Activated CD4-positive, alpha-beta T cell treated with anti-CD3 and anti-CD28 coated beads, Interleukin-2, amount 10 ng/mL, durations not matched to agents 7 days and 5 days (primary cell): ENCODE data around the gene FLT4. TPM values are rescaled to one million over a fixed set of nuclear protein-coding genes. Genes with fewer than 3 reads are reported as not detected.
"Not testable (repeated sequence)": the region's sequence is repeated elsewhere in the genome, so short reads cannot be mapped to it uniquely, and the experiment has no call there.

Source experiments
- CTCF ChIA-PET: fragments of 350-600 bp; sonication (Branson Sonifier 250); formaldehyde crosslinking; loops from one replicate; lab custom pipeline; 2021; ENCODE audit warnings: antibody characterized with exemption; lab: Charles Lee
- POLR2A ChIA-PET: fragments of 350-600 bp; sonication (Branson Sonifier 250); formaldehyde crosslinking; loops from one replicate; lab custom pipeline; 2021; ENCODE audit warnings: antibody characterized with exemption; lab: Charles Lee
- DNase-seq: peaks from one replicate; pipeline ENCODE4 v3.0.0-alpha.2; 2020
- H3K27ac Mint-ChIP-seq: one replicate; pipeline ENCODE4 v1.8.0; 2021; ENCODE audit warnings: mild to moderate bottlenecking, moderate library complexity, mixed read lengths
- H3K27me3 Mint-ChIP-seq: one replicate; pipeline ENCODE4 v1.8.0; 2021; ENCODE audit warnings: mixed read lengths
- H3K36me3 Mint-ChIP-seq: one replicate; pipeline ENCODE4 v1.8.0; 2021; ENCODE audit warnings: low read depth, mixed read lengths
- H3K4me1 Mint-ChIP-seq: one replicate; pipeline ENCODE4 v1.8.0; 2021; ENCODE audit warnings: mixed read lengths
- H3K4me3 Mint-ChIP-seq: one replicate; pipeline ENCODE4 v1.8.0; 2021; ENCODE audit warnings: mild to moderate bottlenecking, moderate library complexity, mixed read lengths
- H3K9me3 Mint-ChIP-seq: one replicate; pipeline ENCODE4 v1.8.0; 2021; ENCODE audit warnings: mixed read lengths
- total RNA-seq, 2 experiments: library from RNA; stranded (reverse); gene quantifications; one replicate each; pipeline ENCODE4 v1.2.3, GENCODE V29; 2021

Gene FLT4
- total RNA-seq, 2 experiments from 2014 or later = 0.25 TPM

DNA sequence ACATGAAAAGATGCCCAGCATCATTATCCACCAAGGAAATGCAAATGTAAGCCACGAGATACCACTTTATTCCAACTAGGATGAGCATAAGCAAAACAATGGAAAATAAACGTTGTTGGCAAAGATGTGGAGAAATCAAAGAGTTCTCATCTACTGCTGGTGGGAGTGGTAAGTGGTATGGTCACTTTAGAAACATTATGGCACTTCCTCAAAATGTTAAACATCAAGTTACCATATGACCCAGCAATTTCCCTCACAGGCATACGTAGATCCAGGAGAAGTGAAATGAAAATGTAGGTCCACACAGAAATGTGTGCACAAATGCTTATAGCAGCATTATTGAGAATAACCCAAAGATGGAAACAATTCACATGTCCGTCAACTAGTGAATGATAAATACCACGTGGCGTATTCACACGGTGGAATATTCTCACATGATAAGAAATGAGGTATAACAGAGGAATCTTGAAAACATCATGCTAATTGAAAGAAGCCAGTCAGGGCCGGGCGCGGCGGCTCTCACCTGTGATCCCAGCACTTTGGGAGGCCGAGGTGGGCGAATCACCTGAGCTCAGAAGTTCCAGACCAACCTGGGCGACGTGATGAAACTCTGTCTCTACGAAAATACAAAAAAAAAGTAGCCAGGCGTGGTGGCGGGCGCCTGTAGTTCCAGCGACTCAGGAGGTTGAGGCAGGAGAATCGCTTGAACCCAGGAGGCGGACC lies 16.4 kb upstream of the FLT4 start:
- Mint-ChIP-seq H3K36me3 (no peaks in the 10 kb centered on the region), H3K27me3 (peaks cover 9% of the 10 kb centered on the region), H3K4me3 (no peak overlapping the region), H3K27ac (no peak overlapping the region), H3K9me3 (no peaks in the 10 kb centered on the region), H3K4me1 (peaks cover 13% of the 10 kb centered on the region)
- DNase-seq = no peak
- ChIA-PET POLR2A (no interaction called here), CTCF (no interaction called here)

DNA sequence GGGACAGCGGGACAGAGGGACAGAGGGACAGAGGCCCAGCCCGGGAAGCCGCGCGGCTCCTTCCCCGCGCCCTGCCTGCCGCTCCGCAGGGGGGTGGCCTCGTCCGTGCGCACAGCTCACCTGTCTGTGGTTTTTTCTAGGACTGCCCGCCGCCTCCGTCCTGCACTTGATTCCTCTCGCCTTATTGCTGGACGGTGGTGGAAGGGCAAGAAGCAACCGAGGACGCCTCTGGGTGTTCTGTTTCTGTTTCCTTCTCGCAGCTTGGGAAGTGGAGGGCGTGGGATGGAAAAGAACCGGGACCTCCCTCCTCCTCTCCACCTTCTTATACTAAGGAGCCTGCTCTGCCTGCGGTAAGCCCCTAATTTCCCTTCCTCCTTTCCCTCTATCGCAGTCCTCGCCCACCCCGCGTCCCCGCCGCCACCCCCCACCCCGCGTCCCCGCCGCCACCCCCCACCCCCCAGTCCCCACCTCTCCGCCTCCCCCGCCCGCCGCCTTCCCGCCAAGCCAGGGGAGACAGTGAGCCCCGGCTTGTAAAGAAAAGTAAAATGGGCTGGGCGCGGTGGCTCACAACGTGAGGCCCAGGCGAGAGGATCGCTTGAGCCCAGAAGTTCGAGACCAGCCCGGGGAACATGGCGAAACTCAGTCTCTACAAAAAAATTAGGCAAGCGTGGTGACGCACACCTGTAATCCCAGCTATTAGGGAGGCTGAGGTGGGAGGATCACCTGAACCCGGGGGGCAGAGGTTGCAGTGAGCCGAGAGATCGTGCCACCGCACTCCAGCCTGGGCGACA lies 9.6 kb upstream of the FLT4 start:
- CTCF ChIA-PET = no interaction called here
- no peak overlapping the region for H3K27ac Mint-ChIP-seq
- H3K36me3 Mint-ChIP-seq = no peaks in the 10 kb centered on the region
- POLR2A ChIA-PET = no interaction called here
- peaks cover 37% of the 10 kb centered on the region for H3K27me3 Mint-ChIP-seq
- no peak for DNase-seq
- H3K9me3 Mint-ChIP-seq = no peaks in the 10 kb centered on the region
- no peaks in the 10 kb centered on the region for H3K4me1 Mint-ChIP-seq
- no peak overlapping the region for H3K4me3 Mint-ChIP-seq

DNA sequence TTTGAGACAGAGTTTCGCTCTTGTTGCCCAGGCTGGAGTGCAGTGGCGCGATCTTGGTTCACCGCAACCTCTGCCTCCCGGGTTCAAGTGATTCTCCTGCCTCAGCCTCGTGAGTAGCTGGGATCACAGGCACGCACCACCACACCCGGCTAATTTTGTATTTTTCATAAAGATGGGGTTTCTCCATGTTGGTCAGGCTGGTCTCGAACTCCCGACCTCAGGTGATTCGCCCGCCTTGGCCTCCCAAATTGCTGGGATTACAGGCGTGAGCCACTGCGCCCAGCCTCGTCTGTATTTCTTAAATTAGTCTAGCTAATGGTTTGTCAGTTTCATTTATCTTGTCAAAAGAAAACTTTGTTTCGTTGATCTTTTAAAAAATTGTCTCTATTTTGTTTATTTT lies 5.8 kb upstream of the FLT4 start:
- CTCF ChIA-PET, DNase-seq, H3K36me3 Mint-ChIP-seq, H3K4me1 Mint-ChIP-seq, H3K9me3 Mint-ChIP-seq, H3K27ac Mint-ChIP-seq, POLR2A ChIA-PET, H3K4me3 Mint-ChIP-seq: not testable (repeated sequence)
- peaks cover 48% of the 10 kb centered on the region for H3K27me3 Mint-ChIP-seq

DNA sequence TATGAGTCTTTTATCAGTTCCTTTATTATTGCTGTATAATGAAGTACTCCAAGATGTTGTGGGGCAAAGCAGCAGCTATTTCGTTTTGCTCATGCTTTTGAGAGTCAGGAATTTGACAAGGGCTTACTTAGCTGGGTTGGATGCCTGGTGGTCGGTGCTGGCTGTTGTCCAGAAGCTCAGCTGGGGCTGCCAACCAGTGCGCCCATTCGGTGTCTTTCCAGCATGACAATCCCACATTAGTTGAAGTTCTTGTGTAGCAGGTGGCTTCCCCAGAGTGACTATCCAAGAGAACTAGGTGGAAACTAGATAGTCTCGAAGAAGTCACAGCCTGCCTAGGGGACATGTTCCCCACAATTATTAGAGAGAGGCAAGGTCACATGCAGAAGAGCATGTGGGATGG lies 3.4 kb upstream of the FLT4 start:
- Mint-ChIP-seq H3K9me3 (no peaks in the 10 kb centered on the region), H3K27ac (no peak overlapping the region), H3K4me3 (no peak overlapping the region), H3K36me3 (no peaks in the 10 kb centered on the region), H3K27me3 (peaks cover 50% of the 10 kb centered on the region), H3K4me1 (peaks cover 13% of the 10 kb centered on the region)
- ChIA-PET CTCF (no interaction called here), POLR2A (no interaction called here)
- no peak for DNase-seq

DNA sequence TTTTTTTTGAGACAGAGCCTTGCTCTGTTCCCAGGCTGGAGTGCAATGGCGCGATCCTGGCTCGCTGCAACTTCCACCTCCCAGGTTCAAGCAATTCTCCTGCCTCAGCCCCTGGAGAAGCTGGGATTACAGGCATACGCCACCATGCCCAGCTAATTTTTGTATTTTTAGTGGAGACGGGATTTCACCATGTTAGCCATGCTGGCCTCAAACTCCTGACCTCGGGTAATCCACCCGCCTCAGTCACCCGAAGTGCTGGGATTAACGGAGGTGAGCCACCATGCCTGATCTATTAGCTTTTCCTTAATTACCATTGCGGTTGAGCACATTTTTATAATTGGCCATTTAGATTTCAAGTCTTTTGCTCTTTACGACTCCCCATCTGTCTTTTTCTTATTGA lies 2.9 kb upstream of the FLT4 start:
- H3K9me3 Mint-ChIP-seq = no peaks in the 10 kb centered on the region
- no peak overlapping the region for H3K4me3 Mint-ChIP-seq
- H3K36me3 Mint-ChIP-seq = no peaks in the 10 kb centered on the region
- H3K27ac Mint-ChIP-seq = no peak overlapping the region
- peaks cover 53% of the 10 kb centered on the region for H3K27me3 Mint-ChIP-seq
- DNase-seq = no peak
- peaks cover 13% of the 10 kb centered on the region for H3K4me1 Mint-ChIP-seq
- ChIA-PET CTCF (no interaction called here), POLR2A (no interaction called here)

DNA sequence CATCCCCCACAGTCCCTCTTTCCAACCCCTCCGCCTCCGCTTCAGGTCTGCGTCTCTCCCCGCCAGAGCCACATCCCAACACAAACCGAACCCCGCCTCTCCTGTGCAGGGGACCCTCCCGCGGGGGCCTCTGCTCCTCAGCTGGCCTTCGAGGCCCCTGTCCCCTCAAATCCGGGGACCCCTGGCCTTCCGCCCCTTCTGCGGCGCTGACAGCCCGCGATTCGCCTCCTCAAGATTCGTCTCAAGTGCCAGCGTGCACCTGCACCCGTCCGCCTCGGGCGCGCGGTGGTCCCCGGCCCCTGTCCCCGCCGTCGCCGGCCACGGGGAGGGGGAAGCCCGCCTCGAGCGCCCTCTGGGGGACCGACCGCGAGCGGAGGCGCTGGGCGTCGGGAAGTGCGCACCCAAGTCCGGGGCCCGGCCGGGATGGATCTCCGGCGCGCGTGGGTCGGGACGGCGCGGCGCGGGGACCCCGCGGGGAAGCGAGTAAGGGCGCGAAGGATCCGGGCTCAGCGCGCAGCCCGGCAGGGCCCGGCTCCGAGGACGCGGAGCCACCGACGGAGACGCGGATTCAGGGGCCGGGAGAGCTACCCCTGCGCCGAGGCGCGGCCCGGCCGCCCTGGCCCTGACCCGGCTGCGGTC lies 623 bp downstream of the FLT4 start:
- POLR2A ChIA-PET = no interaction called here
- Mint-ChIP-seq H3K27ac (no peak overlapping the region), H3K4me1 (peaks cover 13% of the 10 kb centered on the region), H3K9me3 (no peaks in the 10 kb centered on the region), H3K36me3 (no peaks in the 10 kb centered on the region), H3K27me3 (peaks cover 47% of the 10 kb centered on the region), H3K4me3 (peak overlapping the region; percentile 71)
- CTCF ChIA-PET = interaction anchor here (0.6 kb wide), 1 partner anchor 48 kb away, joined by 5 read pairs; no protein-coding TSS in a partner anchor
- DNase-seq = no peak

DNA sequence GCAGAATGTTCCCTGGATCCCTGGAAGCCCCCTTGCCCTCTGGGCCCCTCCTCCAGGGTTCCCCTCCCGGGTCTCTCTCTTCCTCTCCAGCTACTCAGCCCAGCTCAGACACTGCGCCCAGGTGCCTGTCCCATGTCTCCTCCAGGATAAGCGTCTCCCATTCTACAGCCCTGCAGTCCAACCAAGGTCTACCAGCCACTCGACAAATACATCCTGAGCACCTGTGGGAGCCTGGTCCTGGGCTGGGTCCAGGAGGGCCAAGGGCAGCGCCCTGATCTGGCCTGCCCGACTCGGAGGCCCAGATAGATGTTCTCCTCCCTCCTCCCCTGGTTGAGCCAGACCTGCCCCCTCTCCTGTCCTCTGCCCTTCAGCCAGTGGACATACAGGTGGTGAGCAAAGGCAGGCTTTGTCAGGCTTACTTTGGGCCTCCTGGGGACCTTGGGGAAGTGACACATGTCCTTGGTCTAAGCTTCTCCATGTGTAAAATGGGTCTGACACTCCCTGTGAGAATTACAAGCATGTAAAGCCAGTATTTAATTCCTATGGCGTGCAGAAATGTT lies 1.4 kb downstream of the FLT4 start:
- Mint-ChIP-seq H3K27me3 (peaks cover 47% of the 10 kb centered on the region), H3K4me3 (peak overlapping the region; percentile 71), H3K27ac (no peak overlapping the region), H3K36me3 (no peaks in the 10 kb centered on the region), H3K4me1 (peaks cover 13% of the 10 kb centered on the region), H3K9me3 (no peaks in the 10 kb centered on the region)
- CTCF ChIA-PET = interaction anchor here (0.6 kb wide), 1 partner anchor 47 kb away, joined by 5 read pairs; no protein-coding TSS in a partner anchor
- no peak for DNase-seq
- POLR2A ChIA-PET = no interaction called here

DNA sequence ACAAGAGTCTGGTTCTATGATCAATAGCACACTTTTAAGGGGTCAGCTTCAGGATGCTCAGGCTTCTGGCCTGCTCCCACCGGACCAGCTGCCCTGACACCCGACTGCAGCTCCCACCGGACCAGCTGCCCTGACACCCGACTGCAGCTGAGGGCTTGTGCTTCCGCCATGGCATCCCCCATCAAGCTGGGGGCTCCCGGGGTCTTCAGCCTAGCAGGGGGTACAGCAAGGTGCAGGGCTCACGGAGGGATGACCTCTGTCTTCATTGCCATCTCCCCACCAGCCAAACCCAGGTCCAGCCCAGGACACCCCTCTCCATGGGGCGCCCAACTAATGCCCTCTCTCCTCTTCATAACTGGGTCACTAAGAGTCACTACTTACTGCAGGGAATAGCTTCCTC lies 1.9 kb downstream of the FLT4 start:
- POLR2A ChIA-PET = no interaction called here

DNA sequence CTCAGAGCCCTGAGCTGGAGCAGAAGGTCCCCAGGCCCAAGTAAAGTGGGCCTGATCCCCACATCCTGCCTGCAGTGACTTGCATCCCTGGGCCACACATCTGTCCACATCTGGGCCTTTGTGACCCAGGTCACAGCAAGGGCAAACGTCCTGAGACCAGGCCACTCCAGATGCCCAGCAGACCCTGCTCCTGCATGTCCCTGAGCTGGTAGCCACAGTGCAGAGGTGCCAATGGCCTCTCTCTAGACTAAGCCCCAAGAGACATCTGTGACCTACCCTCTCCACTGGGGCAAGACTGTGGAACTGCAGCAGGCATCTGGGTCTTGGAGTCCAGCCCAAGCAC lies 2.5 kb downstream of the FLT4 start:
- H3K27ac Mint-ChIP-seq = no peak overlapping the region
- no peaks in the 10 kb centered on the region for H3K36me3 Mint-ChIP-seq
- no peak overlapping the region for H3K4me3 Mint-ChIP-seq
- CTCF ChIA-PET = interaction anchor here (0.6 kb wide), 1 partner anchor 120 kb away, joined by 3 read pairs; no protein-coding TSS in a partner anchor
- POLR2A ChIA-PET = no interaction called here
- no peaks in the 10 kb centered on the region for H3K9me3 Mint-ChIP-seq
- peaks cover 39% of the 10 kb centered on the region for H3K27me3 Mint-ChIP-seq
- no peak for DNase-seq
- H3K4me1 Mint-ChIP-seq = peaks cover 13% of the 10 kb centered on the region

More for the DNA sequence above, 1.9 kb downstream of the FLT4 start:
- DNase-seq = no peak
- CTCF ChIA-PET = interaction anchor here (0.6 kb wide), 1 partner anchor 120 kb away, joined by 3 read pairs; no protein-coding TSS in a partner anchor
- Mint-ChIP-seq H3K9me3 (no peaks in the 10 kb centered on the region), H3K36me3 (no peaks in the 10 kb centered on the region), H3K4me3 (no peak overlapping the region), H3K27ac (no peak overlapping the region), H3K27me3 (peaks cover 41% of the 10 kb centered on the region), H3K4me1 (peaks cover 13% of the 10 kb centered on the region)

DNA sequence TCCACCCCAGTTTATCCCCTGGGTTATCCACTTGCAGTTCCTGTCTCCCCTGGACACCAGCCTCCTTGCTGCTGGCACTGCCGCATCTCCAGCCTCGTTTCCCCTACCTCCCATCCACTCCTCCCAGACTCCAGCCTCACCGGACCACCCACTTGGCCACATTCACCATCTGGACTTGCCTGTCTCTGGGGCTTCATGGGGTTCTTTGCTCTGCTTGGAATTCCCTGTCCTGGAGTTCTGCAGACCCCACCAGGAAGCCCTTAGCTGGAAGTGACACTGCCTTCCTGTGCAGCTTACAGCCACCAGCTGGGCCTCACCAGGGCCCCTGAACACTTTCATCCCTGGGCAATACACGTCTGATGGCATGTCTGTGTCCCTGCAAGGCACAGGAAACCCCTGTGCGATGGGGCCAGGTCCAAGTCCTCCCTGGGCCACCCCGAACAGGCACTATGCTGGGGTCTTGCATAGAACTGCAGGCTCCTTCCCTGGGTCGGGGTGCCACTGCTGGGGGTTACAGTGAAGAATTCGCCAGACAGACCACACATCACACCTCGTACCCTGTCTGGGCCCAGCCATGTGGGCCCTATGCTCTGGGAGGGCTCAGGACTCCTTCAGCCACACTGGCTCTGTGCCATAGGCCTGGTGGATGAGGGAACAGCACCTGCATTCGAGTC lies 3.0 kb downstream of the FLT4 start:
- Mint-ChIP-seq H3K4me3 (no peak overlapping the region), H3K36me3 (no peaks in the 10 kb centered on the region), H3K9me3 (no peaks in the 10 kb centered on the region), H3K4me1 (peaks cover 12% of the 10 kb centered on the region), H3K27ac (no peak overlapping the region), H3K27me3 (peaks cover 34% of the 10 kb centered on the region)
- no peak for DNase-seq
- ChIA-PET POLR2A (no interaction called here), CTCF (no interaction called here)

DNA sequence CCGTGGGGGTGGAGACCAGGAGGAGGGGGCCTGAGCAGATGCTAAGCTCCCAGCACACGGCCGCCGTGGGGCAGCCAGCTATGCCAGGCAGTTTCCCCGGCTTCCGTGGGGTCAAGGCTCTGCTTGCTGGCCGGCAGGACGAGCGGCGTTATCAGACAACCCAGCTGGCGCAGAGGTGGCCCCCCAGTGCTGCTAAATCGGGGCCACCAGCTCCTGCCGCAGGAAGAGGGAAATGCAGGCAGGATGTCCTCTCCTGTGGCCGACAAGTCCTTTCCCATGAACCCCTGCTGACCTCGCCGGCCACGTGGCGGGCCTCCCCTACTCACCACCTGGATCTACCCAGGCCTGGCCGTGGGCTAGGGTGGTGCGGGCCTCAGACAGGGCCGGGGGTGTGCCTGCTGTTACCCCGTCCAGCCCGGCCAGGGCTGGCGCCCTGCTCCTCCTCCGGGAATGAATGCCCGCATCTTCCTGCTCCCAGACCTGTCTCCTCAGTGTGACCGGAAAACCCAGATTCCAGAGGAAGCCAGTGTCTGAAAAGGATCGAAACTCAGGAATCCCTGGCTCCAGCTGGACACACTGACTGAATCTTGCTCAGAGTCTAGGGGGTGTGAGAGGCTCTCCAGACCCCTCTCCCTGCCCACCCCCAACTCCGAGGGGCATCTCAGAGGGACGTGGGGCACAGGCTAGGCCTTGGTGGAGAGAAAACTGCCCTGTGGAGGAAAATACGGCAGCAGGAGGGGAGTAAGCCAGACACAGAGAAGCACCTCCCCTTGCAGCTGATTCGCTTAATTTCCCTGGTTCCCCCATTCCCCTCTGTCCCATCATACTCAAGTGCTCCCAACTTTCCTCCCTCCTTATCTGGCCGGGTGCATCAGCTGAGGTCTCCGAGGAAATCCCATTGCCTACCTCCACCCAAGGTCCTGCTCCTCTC lies 3.9 kb downstream of the FLT4 start:
- no peak overlapping the region for H3K4me3 Mint-ChIP-seq
- no peaks in the 10 kb centered on the region for H3K9me3 Mint-ChIP-seq
- no peak overlapping the region for H3K27ac Mint-ChIP-seq
- CTCF ChIA-PET = no interaction called here
- DNase-seq = no peak
- peaks cover 10% of the 10 kb centered on the region for H3K4me1 Mint-ChIP-seq
- peaks cover 25% of the 10 kb centered on the region for H3K27me3 Mint-ChIP-seq
- no peaks in the 10 kb centered on the region for H3K36me3 Mint-ChIP-seq
- POLR2A ChIA-PET = no interaction called here

DNA sequence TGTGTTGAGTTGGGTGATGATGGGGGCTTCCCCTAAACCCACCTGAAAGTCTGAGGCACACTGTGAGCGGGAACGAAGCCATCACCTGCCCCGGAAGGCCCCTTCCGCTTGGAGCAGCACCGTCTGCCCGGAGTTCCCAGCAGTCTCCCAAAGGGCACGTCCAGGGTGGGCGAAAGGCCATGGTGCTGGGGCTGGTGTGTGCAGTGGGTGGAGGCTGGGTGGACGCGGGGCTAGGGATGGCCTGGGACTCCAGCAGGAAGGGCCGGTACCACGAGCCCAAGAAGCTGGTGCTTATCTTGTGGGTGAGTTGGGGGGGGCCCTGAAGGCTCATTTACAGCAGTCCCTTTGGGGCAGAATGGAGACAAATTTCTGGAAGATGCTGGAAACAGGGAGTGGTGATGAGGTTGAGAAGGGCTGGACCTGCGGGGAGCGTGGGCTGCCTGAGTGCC lies 4.6 kb downstream of the FLT4 start:
- no peak for DNase-seq
- Mint-ChIP-seq H3K9me3 (no peaks in the 10 kb centered on the region), H3K4me1 (peaks cover 5% of the 10 kb centered on the region), H3K27ac (no peak overlapping the region), H3K27me3 (peaks cover 19% of the 10 kb centered on the region), H3K4me3 (no peak overlapping the region), H3K36me3 (no peaks in the 10 kb centered on the region)
- ChIA-PET POLR2A (no interaction called here), CTCF (no interaction called here)
